Subcutaneous adipose tissue (tissue), 4 donors: ENCODE results near the gene NOP10. TPM values are rescaled to one million over a fixed set of nuclear protein-coding genes. Genes with fewer than 3 reads are reported as not detected.

ENCODE experiments used
- total RNA-seq, 4 donors: library from RNA; depleted of rRNA; stranded (reverse); fragments of >200 nt; gene quantifications; one replicate each; pipeline ENCODE4 v1.1.0, GENCODE V29; 2016
- TF ChIP-seq, protein P1 (sequence below): fragments of 450-650 bp; IDR thresholded peaks from one replicate; pipeline ENCODE4 v1.5.1; 2016; ENCODE audit warnings: low read depth, mild to moderate bottlenecking, control low read depth, antibody characterized with exemption, moderate library complexity

NOP10 gene
- total RNA-seq, 4 donors from 2014 or later = 82.7 to 244 (median 166) TPM

DNA sequence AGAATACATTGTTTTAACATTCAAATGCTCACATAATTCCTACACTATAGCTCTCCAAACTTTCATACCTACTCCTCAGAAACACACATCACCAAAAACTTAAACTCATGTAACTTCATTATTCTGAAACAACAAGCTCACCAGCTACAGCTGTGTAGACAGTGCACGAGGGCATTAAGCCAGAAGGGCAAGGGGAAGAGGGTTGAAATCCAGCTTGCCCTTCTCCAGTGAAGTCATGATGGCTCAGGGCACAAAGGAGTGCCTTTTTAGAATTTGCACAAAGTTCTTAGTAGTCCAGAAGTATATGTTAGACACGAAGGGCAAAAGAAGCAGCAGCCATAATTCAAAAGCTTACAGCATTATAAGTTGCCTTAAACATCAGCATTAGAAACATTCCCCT lies 13.9 kb downstream of the NOP10 start:
- TF ChIP-seq, protein P1, sequence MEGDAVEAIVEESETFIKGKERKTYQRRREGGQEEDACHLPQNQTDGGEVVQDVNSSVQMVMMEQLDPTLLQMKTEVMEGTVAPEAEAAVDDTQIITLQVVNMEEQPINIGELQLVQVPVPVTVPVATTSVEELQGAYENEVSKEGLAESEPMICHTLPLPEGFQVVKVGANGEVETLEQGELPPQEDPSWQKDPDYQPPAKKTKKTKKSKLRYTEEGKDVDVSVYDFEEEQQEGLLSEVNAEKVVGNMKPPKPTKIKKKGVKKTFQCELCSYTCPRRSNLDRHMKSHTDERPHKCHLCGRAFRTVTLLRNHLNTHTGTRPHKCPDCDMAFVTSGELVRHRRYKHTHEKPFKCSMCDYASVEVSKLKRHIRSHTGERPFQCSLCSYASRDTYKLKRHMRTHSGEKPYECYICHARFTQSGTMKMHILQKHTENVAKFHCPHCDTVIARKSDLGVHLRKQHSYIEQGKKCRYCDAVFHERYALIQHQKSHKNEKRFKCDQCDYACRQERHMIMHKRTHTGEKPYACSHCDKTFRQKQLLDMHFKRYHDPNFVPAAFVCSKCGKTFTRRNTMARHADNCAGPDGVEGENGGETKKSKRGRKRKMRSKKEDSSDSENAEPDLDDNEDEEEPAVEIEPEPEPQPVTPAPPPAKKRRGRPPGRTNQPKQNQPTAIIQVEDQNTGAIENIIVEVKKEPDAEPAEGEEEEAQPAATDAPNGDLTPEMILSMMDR = no peak

DNA sequence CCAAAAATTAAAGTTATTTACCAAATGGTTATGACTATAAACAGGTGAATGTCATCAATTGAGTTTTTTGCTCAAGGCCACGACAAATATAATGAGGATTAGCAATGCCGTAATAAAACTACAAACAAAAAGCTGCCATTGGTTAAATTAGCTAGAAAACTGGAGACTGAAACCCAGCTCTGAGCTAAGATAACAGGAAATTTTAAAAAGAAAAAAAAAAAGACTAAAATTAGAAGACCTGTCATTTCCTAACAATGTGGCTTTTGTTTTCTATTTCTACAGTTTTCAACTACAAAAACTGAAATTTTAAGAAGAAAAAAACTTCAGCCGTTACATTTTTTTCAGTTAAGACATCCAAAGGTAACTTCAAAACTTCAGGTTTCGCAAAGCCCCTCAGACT lies 15.0 kb downstream of the NOP10 start:
- TF ChIP-seq, protein P1 = no peak

DNA sequence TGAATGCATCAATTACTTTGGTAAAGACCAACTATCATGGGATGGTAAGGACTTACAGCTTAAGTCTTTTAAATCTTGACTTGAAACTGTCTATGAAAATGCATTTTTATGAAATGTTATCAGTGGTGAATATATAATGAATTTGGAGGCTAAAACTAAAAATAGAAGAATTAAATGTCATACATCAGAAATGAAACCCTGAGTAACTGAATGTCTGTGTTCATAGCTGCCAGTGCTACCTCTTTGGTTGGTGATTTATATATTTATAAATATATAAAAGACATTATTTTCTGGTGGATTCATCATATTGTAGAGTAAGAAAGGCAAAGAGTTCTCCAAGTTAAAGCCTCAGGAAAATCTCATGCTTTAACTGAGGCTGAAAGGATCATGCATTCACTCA lies 17.6 kb downstream of the NOP10 start:
- TF ChIP-seq, protein P1 = no peak

DNA sequence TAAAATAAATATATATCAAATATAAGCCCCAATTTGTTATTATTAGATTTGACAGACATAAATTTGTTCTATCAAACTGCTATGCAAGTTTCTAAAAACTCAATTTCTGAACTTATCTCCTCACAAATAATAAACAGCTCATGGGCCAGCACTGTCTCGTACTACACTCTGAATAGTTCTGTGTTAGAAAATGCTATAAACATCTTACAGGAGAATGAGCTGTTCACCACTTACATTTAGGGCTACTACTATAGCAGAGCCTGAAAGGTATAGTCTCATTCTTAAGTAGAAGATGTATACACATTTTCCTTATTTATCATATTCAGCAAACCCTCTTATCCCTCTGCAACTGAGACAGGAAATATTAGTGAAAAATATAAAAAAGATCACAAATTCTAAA lies 18.0 kb downstream of the NOP10 start:
- TF ChIP-seq, protein P1 = no peak

DNA sequence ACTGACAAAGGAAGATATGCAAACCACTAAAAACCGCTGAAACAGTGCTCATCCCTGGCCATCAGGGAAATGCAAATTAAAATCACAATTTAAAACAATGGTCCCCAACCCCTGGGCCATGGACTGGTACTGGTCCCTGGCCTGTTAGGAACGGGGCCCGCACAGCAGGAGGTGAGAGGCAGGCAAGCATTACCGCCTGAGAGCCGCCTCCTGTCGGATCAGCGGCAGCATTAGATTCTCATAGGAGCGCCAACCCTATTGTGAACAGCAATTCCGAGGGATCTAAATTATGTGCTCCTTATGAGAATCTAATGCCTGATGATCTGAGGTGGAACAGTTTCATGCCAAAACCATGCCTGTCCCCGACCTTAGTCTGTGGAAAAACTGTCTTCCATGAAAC lies 19.7 kb downstream of the NOP10 start:
- TF ChIP-seq, protein P1 = no peak

DNA sequence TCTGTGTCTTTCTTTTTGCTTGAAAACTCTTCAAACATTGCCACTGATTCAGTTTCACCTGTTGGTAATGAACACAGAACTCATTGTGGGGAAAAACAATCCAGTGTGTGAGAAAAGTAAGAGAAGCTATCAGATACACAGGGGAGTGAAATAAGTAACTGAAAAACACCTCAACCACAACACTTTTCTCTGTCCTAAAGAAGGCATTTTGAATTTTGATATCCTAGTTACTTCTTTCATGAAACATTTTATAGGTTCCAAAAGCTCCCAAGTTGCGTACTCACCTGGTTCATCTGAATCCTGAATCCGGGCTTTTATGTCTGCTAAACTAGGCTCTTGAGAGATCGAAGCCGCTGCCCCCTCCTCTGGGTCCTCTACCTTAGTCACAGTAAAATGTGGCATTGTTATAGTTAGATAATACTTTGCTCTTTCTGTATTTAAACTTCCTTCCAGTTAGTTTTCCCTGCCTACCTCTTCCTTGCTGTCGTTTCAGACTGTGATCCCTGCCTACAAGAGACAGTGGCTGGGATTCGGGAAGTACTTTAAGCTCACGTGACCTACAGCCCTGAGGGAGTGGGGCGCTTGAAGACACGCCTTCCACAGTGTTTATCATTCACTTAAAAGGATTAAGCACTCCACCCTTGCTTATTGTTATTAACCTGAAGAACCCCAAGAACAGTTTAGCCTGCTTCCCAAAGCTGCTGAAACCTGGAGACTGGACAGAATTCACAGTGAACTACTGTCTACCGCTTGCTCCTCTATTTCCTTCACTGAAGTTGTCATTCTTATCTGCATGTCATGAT lies 24.5 kb downstream of the NOP10 start:
- TF ChIP-seq, protein P1 = no peak

DNA sequence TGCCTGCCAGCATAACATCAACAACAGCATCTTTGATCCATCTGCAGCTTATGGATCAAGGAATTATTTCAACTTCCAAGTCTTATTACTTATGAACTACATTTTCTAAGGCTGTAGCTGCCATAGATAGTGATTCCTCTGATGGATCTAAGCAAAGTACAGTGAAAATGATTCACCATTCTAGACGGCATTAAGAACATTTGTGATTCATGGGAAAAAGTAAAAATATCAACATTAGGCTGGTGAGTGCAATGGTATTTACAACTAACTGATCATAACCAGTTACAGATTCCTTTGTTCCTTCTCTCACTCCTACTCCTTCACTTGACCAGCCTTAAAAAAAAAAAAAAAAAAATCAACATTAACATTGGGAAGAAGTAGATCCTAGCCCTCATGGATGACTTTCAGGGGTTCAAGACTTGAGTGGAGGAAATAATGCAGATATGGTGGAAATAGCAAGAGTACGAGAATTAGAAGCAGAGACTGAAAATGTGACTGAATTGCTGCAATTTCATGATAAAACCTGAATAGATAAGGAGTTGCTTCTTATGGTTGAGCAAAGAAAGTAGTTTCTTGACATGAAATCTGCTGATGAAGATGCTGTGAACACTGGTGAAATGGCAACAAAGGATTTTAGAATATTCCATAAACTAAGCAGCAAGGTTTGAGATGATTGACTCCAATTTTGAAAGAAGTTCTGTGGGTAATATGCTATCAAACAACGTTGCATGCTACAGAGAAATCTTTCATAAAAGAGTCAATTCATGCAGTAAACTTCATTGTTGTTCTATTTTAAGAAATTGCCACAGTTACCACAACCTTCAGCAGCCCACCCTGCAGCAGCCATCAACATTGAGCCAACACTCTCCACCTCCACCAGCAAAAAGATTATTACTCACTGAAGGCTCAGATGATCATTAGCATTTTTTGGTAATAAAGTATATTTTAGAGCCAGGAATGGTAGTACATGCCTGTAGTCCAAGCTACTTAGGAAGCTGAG lies 28.1 kb downstream of the NOP10 start:
- TF ChIP-seq, protein P1 = no peak
